Spleen (tissue), 7 donors: Measurements from ENCODE around the gene UTRN.

Experiments
- CTCF ChIP-seq, 11 experiments: fragments of 200-600 bp in 7 of 11; fragments of 450-650 bp in 4 of 11; sonication (generic) in 4 of 11; IDR thresholded peaks in 8 of 11; conservative IDR thresholded peaks in 3 of 11; 1 replicate in 7 of 11; 2 replicates in 4 of 11; pipeline versions ENCODE4 v1.4.0 to v1.8.0; 2016 to 2021; ENCODE audit warnings: antibody characterized with exemption in 11 of 11, inconsistent platforms in 4 of 11, mild to moderate bottlenecking in 1 of 11
- POLR2A ChIP-seq, 3 donors: fragments of 450-650 bp; IDR thresholded peaks; one replicate each; pipeline ENCODE4 v1.5.1; 2017; ENCODE audit warnings: antibody characterized with exemption in 3 of 3, mild to moderate bottlenecking in 1 of 3
- POLR2AphosphoS5 ChIP-seq, 3 donors: sonication (generic); formaldehyde crosslinking; IDR thresholded peaks; one replicate each; pipeline ENCODE4 v1.5.1; 2017; ENCODE audit warnings: antibody characterized with exemption in 3 of 3
- donor health status: DM: no; HTN: no; CAD: no; lungs with moderate emphysema.
- donor health status: DM: no; HTN: no; CAD: no.
- donor health status: DM: no; HTN: no; CAD: no.

GRCh38 chr6:144278659-144279314, 6.3 kb upstream of the UTRN start:
- TF ChIP-seq POLR2A (IDR thresholded peaks at IDR 0.05): no peak
- no peak for TF ChIP-seq POLR2AphosphoS5 (IDR thresholded peaks at IDR 0.05)
- TF ChIP-seq CTCF (IDR thresholded peaks at IDR 0.05 in 8 of 11, conservative IDR thresholded peaks at IDR 0.05 in 3 of 11): no peak
